Activated CD8-positive, alpha-beta T cell treated with anti-CD3 and anti-CD28 coated beads for 36 hours (primary cell): ENCODE data around the gene PCDHA1. TPM values are rescaled to one million over a fixed set of nuclear protein-coding genes. Genes with fewer than 3 reads are reported as not detected.

Source experiments
- ATAC-seq: fragments of 200-7000 bp; cut with Tn5 transposase; one replicate; pipeline ENCODE4 v1.10.0; 2021; ENCODE audit warnings: mild to moderate bottlenecking, moderate library complexity
- CTCF ChIA-PET: fragments of 350-600 bp; sonication (Branson Sonifier 250); formaldehyde crosslinking; loops from one replicate; lab custom pipeline; 2021; ENCODE audit warnings: antibody characterized with exemption; lab: Charles Lee
- POLR2A ChIA-PET: fragments of 350-600 bp; sonication (Branson Sonifier 250); formaldehyde crosslinking; loops from one replicate; lab custom pipeline; 2021; ENCODE audit warnings: antibody characterized with exemption; lab: Charles Lee
- DNase-seq: peaks from one replicate; pipeline ENCODE4 v3.0.0-alpha.2; 2020
- H3K27ac Mint-ChIP-seq: one replicate; pipeline ENCODE4 v1.8.0; 2021; ENCODE audit warnings: mild to moderate bottlenecking, mixed read lengths
- H3K27me3 Mint-ChIP-seq: one replicate; pipeline ENCODE4 v1.8.0; 2021; ENCODE audit warnings: mixed read lengths
- H3K36me3 Mint-ChIP-seq: one replicate; pipeline ENCODE4 v1.8.0; 2021; ENCODE audit warnings: low read depth, mixed read lengths
- H3K4me1 Mint-ChIP-seq: one replicate; pipeline ENCODE4 v1.8.0; 2021; ENCODE audit warnings: low read depth, mixed read lengths
- H3K4me3 Mint-ChIP-seq: one replicate; pipeline ENCODE4 v1.8.0; 2021; ENCODE audit warnings: mild to moderate bottlenecking, moderate library complexity, mixed read lengths
- H3K9me3 Mint-ChIP-seq: one replicate; pipeline ENCODE4 v1.8.0; 2021; ENCODE audit warnings: mixed read lengths
- intact Hi-C: fragments of 100-400 bp; cut with micrococcal nuclease; formaldehyde crosslinking; loops from one replicate; pipeline ENCODE4 v1.10.0; 2022
- total RNA-seq, 2 experiments: library from RNA; stranded (reverse); gene quantifications; one replicate each; pipeline ENCODE4 v1.2.3, GENCODE V29; 2021
- TF ChIP-seq, protein P1 (sequence below): fragments of 200-600 bp; IDR thresholded peaks from one replicate; pipeline ENCODE4 v1.8.0; 2022; ENCODE audit warnings: antibody characterized with exemption, mild to moderate bottlenecking

PCDHA1 gene
- total RNA-seq, 2 experiments from 2014 or later: not detected

DNA sequence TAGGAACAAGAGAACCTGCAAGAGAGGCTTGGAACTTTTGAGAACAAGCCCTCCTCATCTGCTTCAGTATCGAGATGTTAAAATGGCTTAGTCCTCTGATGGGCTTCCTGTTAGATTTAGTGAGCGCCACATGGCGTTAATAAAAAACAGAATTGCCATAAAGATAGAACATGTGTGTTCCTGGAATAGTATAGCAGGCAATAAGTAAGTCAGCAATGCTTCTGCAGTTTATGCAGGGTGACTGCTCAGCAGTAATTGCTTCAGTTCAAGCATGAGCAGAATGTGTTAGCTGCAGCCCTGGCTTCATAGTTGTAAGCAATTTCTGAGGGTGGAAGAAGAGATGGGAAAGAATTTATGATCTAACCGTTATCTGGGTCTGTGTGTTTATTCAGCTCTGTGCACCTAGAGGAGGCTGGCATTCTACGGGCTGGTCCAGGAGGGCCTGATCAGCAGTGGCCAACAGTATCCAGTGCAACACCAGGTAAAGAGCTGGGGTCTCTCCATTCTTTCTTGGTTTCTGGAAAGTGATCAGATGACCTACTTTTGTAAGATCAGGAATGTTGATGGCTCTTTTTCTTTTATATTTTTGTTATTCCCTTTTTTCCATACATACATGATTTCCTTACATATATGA, 196.3 kb downstream of the PCDHA1 start:
- ATAC-seq (no peak), DNase-seq (no peak)
- no peaks in the 10 kb centered on the region for H3K4me1 Mint-ChIP-seq
- TF ChIP-seq, protein P1, sequence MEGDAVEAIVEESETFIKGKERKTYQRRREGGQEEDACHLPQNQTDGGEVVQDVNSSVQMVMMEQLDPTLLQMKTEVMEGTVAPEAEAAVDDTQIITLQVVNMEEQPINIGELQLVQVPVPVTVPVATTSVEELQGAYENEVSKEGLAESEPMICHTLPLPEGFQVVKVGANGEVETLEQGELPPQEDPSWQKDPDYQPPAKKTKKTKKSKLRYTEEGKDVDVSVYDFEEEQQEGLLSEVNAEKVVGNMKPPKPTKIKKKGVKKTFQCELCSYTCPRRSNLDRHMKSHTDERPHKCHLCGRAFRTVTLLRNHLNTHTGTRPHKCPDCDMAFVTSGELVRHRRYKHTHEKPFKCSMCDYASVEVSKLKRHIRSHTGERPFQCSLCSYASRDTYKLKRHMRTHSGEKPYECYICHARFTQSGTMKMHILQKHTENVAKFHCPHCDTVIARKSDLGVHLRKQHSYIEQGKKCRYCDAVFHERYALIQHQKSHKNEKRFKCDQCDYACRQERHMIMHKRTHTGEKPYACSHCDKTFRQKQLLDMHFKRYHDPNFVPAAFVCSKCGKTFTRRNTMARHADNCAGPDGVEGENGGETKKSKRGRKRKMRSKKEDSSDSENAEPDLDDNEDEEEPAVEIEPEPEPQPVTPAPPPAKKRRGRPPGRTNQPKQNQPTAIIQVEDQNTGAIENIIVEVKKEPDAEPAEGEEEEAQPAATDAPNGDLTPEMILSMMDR: no peak
- CTCF ChIA-PET: no interaction called here
- H3K9me3 Mint-ChIP-seq: no peaks in the 10 kb centered on the region
- no peak overlapping the region for H3K27ac Mint-ChIP-seq
- POLR2A ChIA-PET: no interaction called here
- no peaks in the 10 kb centered on the region for H3K36me3 Mint-ChIP-seq
- peaks cover 11% of the 10 kb centered on the region for H3K27me3 Mint-ChIP-seq
- no peak overlapping the region for H3K4me3 Mint-ChIP-seq
- intact Hi-C loops: no loop called here

DNA sequence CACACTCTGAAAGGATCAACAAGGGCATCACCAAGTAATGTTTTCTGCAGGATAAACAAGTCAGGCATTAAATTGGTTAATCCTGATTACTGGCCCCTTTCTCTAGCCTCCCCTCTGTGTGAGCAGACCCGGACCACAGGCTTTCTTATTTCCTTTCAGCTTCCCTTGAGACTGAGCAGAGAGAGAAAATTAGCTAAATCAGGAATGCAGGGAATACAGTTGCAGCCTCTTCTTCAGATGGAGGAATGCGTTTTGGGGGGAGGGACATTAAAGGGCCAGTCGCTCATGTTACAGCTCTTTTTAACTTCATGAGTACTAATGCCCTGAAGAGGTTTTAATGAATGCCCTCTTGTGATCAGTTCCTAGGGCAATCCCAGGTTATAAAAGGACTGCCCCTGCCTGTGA, 200.2 kb downstream of the PCDHA1 start:
- no peak overlapping the region for H3K27ac Mint-ChIP-seq
- H3K9me3 Mint-ChIP-seq: no peaks in the 10 kb centered on the region

DNA sequence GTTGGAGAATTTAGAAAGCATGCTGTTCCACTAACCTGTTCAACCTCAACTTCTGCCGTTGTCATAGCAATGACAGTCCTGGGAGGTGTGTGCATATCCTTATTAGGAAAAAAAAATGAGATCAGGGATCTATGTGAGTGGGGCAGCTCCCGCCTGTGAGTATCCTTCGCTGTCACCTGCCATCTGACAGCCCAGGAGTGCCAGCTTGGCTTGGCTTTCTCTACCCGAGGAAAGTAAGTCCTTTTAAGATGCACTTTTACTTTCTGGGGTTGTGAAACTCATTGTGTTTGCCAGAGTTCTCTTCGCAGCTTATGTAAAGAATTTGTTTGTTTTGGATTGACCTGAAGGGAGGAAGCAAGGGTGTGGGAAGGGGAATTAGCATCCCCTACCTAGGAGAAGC, 202.2 kb downstream of the PCDHA1 start:
- DNase-seq (no peak), ATAC-seq (no peak)
- TF ChIP-seq, protein P1: no peak
- peaks cover 12% of the 10 kb centered on the region for H3K27me3 Mint-ChIP-seq
- intact Hi-C loops: no loop called here
- no peak overlapping the region for H3K4me3 Mint-ChIP-seq
- no peaks in the 10 kb centered on the region for H3K36me3 Mint-ChIP-seq
- H3K9me3 Mint-ChIP-seq: no peaks in the 10 kb centered on the region
- H3K27ac Mint-ChIP-seq: no peak overlapping the region
- no peaks in the 10 kb centered on the region for H3K4me1 Mint-ChIP-seq
- POLR2A ChIA-PET: no interaction called here
- CTCF ChIA-PET: no interaction called here

More for the DNA sequence above, 200.2 kb downstream of the PCDHA1 start:
- no peak for DNase-seq
- CTCF ChIA-PET: no interaction called here
- no peak for ATAC-seq
- Mint-ChIP-seq H3K27me3 (peaks cover 7% of the 10 kb centered on the region), H3K36me3 (no peaks in the 10 kb centered on the region), H3K4me3 (no peak overlapping the region), H3K4me1 (no peaks in the 10 kb centered on the region)
- POLR2A ChIA-PET: no interaction called here
- intact Hi-C loops: no loop called here
- TF ChIP-seq, protein P1: no peak

DNA sequence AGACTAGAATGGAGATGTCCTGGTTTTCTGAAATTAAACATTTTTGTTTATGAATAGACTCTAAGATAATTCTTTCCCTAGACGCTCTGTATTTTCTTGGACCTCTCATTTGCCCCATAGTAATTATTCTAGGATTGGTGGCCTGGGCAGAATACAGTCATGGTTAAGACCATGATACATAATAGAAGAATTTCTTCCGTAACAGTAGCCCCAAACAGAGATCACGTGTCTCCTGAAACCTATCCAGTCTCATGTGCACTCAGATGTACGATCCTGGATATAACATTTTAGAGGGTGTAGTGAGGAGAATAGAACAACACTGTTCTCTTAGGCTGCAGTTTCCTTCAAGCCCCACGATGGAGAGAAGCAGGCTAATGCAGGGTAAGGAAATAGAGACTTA, 202.7 kb downstream of the PCDHA1 start:
- POLR2A ChIA-PET: no interaction called here
- Mint-ChIP-seq H3K27ac (no peak overlapping the region), H3K4me3 (no peak overlapping the region), H3K36me3 (no peaks in the 10 kb centered on the region), H3K4me1 (no peaks in the 10 kb centered on the region), H3K9me3 (no peaks in the 10 kb centered on the region), H3K27me3 (peaks cover 9% of the 10 kb centered on the region)
- intact Hi-C loops: no loop called here
- TF ChIP-seq, protein P1: no peak
- CTCF ChIA-PET: no interaction called here
- no peak for DNase-seq
- ATAC-seq: no peak

- no peaks in the 10 kb centered on the region for H3K4me1 Mint-ChIP-seq
- TF ChIP-seq, protein P1: no peak
- POLR2A ChIA-PET: no interaction called here
Observed at GRCh38 chr5:140989254-140990020, 203.5 kb downstream of the PCDHA1 start.

More at GRCh38 chr5:140989254-140990020, 203.5 kb downstream of the PCDHA1 start:
- DNase-seq: no peak
- CTCF ChIA-PET: no interaction called here
- Mint-ChIP-seq H3K4me3 (no peak overlapping the region), H3K9me3 (no peaks in the 10 kb centered on the region), H3K27ac (no peak overlapping the region), H3K27me3 (peaks cover 7% of the 10 kb centered on the region), H3K36me3 (no peaks in the 10 kb centered on the region)
- no peak for ATAC-seq
- intact Hi-C loops: no loop called here
